Skeletal muscle cell (primary cell): ENCODE results near the gene LRRC51.
A peak's percentile ranks its signal among the peaks of the same experiment; 100 is the strongest.

ENCODE experiments used
- DNase-seq: peaks from one replicate; pipeline ENCODE4 v3.0.0-alpha.2; 2010; ENCODE audit warnings: low read depth
- H3K4me3 ChIP-seq: 2 replicates; pipeline ENCODE4 v1.5.1; 2011; ENCODE audit warnings: low read depth, mild to moderate bottlenecking, control low read depth, low read length, moderate library complexity

The LRRC51 gene

DNA sequence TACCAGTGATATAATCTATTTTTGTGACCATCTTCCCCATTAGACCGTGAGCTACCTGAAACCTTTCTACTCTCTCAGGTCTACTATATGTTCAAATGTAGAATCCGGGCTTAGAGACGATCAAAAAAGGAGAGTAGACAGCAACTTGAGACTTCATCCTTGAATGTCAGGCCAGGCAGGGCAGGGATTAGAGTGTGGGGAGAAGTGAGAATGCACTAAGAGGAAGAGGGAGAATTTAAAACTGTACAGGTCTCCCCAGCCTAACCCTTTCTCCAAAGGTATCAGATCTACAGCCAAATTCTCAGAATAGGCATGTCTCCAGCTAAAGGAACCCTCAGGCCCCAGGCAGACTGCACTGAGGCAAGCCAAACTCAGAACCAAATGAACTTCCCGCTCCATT lies 21.5 kb downstream of the LRRC51 start:
- H3K4me3 ChIP-seq, result peak overlapping the region; percentile 92
- no peak for DNase-seq

DNA sequence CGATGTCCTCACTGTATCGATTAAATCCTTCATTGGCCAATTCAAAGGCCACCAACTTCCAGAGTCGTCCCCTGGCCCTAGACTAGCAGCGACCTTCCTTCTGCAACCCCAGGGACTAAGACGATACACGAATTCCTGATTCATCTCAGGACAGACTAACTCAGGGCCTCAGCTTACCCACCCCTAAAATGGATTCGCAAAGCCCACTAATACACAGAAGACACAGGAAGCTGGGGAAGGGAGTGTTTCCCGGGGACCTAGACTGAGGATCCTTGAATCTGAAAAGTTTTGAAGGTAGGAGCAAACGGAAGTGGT lies 21.9 kb downstream of the LRRC51 start:
- peak overlapping the region; percentile 92 for H3K4me3 ChIP-seq
- no peak for DNase-seq

DNA sequence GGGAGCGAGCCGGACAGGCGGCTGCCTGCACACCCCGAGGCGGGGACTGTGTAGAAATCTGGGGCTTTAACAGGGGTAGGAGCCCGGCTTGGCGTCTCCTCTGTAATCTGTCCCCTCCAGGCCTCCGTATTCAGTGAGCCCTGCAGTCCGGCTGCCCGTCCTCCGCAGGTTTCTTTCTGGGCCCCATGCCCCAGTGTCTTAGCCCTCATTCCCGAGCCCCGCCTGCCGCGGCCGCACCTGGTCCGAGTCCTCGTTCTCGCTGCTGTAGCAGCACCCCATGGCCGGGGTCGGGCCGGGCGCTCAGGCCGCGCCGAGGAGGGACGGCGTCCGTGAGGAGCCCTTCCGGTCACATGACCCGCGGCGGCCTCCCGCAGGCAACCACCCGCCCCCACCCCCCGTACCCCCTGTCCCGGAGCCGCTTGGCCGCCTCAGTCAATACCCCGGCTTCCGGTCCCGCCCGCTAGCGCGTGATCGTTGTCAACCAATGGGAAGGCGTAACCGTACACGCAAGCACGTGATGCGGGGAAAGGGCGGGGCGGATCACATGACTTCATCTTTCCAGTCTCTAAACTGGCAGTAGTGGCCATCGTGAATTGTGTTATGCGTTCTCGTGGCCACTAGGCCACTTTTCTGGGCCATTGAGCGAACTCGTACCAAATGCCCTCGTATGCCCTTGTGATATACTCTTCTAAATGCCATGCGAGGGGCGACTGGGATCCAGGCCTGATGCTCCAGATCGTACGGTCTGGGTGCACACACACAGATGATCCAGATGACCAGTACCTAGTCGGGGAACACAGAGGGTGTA lies 22.5 kb downstream of the LRRC51 start, which contains the start of gene LAMTOR1:
TSS of gene LAMTOR1 (minus strand) at position 352 of the 808 bp plus-strand sequence. CDS start at position 279, 73 bp downstream.
- DNase-seq, result peak; percentile 98
- peak within 1 kb of the TSS; percentile 92 for H3K4me3 ChIP-seq

DNA sequence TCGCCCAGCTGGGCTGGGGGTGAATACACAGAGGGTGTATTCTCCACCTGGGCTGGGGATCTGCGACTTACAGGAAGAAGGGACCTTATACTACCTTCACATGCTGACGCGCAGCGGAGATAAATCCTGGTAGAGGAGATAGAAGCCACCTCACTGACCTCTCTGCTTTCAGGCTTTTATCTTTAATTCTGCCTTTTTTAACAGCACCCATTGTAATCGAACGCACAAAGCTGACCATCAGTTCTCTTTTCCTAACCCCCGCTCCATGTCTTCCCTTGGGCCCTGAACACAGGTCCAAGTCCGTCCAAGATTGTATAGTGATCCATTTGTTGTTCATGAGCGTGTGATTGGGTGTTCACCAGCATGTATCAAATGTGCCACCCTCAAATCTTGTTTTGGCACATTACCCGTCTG lies 23.1 kb downstream of the LRRC51 start:
- H3K4me3 ChIP-seq, result peak overlapping the region; percentile 37
- no peak for DNase-seq

DNA sequence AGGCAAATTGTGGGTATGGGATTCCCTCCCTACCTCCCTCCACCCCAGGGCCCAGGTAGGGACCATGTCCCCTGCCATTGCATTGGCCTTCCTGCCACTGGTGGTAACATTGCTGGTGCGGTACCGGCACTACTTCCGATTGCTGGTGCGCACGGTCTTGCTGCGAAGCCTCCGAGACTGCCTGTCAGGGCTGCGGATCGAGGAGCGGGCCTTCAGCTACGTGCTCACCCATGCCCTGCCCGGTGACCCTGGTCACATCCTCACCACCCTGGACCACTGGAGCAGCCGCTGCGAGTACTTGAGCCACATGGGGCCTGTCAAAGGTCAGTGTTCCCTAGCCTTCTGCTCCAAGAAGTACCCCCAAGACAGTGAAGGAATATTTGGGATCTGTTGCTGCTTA lies 25.2 kb downstream of the LRRC51 start, which contains the start of gene TOMT:
TSS of gene TOMT (plus strand) at position 37 of the 400 bp plus-strand sequence. CDS start at position 65, 28 bp downstream.
- no peak for DNase-seq
- H3K4me3 ChIP-seq, result no peak within 1 kb of the TSS

DNA sequence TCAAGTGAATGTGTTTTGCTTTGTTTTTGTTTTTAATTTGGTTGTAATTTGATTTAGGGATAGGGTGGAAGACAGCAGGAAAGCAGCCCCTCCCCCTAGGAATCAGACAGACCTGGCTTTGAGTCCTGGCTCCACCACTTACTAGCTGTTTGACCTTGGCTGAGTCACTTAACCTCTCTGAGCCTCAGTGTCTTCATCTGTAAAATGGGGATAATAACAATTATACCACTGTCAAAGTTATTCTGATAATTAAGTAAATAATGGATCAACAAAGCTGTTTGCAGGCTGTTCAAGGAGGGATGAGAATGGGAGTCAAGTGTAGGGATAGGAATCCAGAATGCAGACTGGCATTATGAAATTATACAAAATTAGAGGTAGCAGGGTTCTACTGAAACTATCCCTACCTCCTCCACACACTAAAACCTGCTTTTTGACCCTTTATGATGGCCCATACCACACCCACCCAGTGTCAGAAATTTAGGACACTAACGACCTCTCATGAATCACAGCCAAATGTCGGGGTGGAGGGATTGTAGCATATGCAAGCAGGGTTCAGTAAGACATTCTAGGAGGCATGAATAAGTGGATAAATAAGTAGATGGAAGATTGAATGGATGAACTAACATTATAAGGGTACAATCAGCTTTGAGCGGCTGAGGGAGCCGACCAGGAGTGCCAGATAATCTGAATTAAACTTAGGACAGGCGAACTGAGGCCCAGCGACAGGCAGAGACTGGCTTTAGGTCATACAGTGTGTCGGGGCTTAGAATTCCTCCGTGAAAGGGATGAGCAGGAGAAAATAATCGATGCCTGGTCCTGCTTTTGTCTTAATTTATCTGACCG lies 30.9 kb downstream of the LRRC51 start:
- DNase-seq, result no peak
- peak overlapping the region; percentile 62 for H3K4me3 ChIP-seq

DNA sequence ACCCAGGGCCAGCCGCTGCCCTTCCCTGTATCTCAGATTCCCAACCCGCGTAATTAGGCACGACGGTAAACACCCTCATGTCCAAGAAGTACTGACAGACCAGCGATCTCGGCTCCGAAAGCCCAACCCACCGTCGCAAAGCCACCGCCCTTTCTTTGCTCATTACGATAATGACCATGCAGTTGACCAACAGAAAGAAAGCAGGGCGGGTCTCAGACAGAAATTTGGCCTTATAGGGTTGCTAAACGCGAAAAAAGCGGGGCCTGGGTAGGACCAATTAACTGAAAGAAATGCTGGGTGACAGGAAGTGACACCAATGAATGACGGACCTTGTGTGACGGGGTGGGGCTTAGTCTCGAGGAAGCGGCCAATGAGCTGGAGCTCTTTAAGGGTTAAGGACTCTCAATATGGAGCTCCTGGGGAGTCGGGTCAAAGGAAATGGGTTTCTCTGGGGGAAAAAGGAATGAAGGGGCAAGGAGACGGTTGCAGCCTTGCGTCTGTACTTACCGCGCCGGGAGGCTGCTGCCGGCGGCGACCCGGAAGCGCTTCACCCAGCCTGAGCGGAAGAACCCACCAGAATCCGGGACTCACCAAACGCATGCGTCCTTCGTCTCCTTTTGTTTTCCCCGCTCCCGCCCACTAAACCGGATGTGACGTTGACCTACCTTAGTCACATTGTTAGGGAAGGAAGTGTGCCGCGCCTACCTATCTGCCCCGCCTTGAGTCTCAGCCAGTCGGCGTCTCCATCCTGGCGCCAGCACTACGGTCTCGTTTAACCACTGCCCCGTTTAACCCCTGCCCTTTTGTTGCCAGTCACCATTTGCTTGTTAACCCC lies 31.7 kb downstream of the LRRC51 start, which contains the start of gene ANAPC15:
TSS of gene ANAPC15 (minus strand) at position 553 of the 835 bp plus-strand sequence. CDS start 1,419 bp downstream, outside the sequence.
- DNase-seq, result peak; percentile 97
- H3K4me3 ChIP-seq, result peak within 1 kb of the TSS; percentile 62

DNA sequence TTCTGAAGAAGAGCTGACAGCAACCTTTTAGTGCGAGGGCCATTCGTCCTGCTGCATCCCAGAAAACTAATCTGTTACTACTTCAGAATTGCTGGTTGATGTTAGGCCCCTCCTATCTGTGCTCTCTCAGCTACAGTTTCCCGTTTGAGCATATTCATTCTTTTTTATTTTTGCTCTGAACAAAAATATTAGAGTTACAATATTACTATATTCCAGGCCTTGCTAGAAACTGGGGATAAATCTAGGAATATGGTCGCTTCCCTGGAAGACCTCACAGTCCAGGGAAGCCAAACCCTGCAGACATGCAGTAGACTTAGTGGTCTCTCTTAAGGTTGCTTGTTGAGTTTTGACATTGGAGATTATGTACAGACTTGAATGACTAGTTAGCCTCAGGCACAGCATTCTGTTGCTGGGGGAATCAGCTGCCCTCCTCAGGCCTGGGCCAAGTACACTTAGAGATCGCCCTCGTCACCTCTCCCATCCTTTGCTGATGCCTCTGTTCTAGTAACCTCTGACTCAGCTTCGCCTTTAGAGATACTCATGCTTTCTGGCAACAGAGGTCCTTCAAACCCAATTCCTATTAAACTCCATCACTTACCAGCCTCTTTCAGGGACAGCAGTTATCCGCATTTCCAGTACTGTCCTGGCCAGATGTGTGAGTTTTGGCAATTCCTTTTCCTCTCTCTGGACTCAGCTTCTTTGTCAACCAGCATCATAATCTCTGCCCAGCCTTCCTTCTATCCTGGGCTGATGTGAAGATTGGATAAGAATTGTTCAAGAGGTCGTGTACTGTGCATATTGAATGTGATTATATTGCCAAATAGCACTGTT lies 32.5 kb downstream of the LRRC51 start:
- no peak for DNase-seq
- H3K4me3 ChIP-seq, result peak overlapping the region; percentile 62

DNA sequence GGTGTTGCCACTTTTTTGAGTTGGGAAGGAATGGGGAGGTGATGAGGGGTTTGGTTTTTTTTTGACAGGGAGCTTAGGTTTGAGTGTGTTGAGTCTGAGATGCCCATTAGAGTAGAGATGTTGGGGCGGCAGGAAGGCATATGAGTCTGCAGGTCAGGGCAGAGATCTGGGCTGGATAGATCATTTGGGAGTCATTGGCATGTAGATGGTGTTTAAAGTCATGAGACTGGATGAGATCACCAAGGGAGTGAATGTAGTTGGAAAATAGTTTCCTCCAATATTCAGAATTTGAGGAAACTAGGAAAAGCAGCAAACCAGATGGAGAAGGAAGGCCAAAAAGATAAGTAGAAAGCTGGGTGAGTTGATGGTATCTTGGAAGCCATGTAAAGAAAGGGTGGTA lies 33.9 kb downstream of the LRRC51 start:
- no peak for DNase-seq

DNA sequence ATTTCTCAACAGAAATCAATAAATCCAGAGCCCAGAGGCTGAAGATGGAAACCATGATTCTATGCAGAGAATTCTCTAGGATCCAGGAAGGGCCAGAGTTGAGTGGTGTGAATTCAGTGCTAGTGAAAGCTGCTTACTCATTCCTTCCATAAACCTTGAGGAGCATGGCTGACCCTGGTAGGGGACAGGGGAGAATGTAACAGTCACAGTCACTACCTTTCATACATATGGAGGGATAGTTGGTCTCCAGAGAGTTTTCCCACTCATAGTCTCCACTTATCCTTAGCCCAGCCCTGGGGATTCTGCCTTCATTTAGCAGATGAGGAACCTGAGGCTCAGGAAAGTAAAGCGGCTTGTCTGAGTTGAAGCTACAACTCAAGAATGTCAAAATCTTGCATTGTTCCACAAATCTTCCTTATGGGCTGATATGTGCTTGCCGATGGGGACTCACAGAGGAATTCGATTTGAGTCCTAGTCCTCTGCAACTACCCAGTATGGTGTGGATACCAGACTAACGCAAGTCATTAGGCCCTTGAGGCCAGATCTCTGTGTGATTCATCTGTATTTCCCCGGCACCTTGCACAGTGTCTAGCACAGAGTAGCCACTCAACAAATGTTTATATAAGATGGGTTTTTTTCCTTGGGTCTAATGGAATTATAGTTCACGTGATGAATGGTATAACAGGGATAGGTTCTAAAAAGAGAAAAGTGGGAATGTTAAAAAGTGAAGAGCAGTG lies 35.5 kb downstream of the LRRC51 start:
- no peak overlapping the region for H3K4me3 ChIP-seq
- no peak for DNase-seq

More for the DNA sequence above, 33.9 kb downstream of the LRRC51 start:
- no peak overlapping the region for H3K4me3 ChIP-seq

DNA sequence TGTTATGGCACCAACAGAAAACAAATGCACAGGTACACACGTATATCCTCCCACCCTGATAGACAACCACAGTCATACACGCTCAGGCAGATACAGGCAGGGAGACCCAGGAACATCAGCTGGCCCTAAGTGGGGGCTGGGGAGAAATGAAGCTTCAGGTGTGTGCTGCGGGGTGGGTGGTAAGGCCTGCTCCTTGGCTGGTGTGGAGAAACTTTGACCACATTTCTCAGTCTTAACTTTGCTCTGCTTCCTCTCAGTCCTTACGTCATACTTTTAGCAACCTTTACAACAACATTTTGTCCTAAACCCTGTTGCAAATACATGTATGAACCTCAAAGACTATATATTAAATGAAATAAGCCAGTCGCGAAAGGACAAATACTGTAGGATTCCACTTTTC lies 38.5 kb downstream of the LRRC51 start:
- no peak overlapping the region for H3K4me3 ChIP-seq
- no peak for DNase-seq

DNA sequence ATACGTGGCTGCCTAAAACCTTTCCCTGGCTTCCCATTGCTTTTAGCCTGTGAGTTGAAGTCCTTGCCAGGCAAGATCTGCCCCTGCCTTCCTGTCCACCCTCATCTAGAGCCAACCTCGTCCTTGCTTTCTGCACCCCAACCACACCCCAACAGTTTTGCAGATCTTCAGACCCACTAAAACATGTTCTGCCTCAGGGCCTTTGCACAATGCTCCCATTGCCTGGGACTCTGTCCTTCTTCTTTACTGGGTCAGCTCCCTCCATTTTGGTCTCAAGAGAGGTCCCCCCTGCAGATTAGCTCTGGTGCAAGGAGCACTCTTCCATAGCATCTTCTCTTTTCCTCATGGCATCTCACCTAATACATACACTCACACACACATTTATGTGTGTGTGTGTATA lies 40.3 kb downstream of the LRRC51 start:
- no peak overlapping the region for H3K4me3 ChIP-seq
- DNase-seq, result no peak

DNA sequence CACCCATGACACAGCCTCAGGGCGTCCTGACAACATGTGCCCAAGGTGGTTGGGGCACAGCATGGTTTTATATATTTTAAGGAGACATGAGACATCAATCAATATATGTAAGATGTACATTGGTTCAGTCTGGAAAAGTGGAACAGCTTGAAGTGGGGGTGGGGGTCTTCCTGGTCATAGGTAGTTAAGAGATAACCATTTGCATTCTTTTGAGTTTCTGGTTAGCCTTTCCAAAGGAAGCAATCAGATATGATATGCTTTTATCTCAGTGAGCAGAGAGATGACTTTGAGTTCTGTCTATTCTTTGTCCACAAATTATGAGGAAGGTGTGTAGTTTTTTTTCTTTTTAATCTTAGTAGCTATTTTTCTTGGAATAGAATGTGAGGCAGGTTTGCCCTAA lies 42.0 kb downstream of the LRRC51 start:
- no peak for DNase-seq
- no peak overlapping the region for H3K4me3 ChIP-seq

DNA sequence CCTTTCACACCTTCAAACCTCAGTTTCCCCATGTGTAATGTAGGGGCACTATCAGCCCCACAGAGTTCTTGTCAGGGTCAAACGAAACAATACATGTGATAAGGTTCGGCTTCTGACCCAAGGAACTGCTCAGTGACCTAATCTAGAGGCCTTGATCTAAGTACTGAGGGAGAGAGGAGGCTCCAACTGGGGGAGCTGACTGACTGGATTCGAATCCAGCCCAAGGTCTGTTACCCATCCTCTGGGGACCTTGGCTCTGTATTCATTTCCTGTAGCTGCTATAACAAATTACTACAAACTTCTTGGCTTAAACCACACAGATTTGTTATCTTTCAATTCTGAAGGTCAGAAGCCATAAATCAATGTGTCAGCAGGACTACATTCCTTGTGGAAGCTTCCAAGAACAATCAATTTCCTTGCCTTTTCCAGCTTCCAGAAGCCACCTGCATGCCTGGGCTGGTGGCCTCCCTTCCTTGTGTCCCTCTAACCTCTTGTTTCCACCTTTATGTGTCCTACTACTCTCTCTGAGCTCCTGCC lies 42.5 kb downstream of the LRRC51 start:
- H3K4me3 ChIP-seq, result no peak overlapping the region
- no peak for DNase-seq

DNA sequence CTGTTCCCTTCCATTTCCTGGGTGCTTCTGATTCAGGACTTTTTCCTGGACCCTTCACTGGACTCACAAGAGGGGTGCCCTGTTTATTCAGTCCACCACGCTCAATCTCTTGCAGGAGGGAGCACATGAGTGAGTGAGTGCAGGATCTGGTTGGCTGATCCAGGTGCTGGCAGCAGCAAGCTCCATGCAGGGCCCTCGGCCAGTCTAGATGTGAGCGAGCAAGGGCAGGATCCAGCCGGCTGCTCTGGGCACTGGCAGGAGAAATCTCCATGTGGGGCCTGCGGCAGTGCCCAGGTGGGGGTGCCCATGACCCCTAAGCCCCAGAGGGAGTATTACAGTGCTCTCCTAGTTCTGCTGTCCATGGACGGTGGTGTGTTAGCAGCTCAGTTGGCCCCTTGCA lies 43.4 kb downstream of the LRRC51 start:
- no peak for DNase-seq

DNA sequence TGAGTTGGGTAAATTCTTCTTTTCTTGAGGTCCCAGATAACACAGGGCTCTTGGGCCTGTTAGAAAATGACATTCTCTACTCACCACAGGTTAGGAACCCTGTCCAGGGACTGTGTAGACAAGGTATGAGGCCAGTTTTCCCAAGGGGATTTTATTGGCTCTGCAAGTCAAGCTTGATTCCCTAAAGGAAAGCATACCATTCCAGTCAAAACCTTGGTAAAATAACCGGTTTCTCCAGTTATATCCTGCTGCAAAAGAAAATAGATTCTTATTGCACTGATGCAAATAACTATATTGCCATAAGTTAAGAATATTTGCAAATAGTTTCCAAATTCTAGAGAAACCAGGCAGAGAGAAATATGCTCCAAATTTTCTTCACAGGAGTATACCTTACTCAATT lies 45.3 kb downstream of the LRRC51 start:
- H3K4me3 ChIP-seq, result no peak overlapping the region
- DNase-seq, result no peak

More for the DNA sequence above, 43.4 kb downstream of the LRRC51 start:
- no peak overlapping the region for H3K4me3 ChIP-seq

DNA sequence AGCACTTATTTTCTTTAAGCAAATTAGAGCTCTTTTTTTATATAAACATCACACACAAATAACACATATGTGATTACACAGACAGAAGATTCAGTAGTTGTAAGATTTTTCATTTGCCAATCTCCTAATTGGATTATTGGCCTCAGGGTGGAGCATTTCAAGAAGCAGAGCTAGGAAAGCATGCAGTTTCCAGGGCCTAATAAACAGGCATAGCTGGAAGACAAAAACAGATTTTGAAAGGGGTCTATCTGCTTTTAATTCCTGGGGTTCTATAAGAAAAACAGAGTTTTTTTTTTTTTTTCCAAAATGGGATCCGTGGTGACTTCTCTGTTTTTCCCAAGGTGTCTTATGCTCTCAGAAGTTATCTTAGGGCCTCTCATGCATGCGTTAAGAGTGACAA lies 47.3 kb downstream of the LRRC51 start:
- H3K4me3 ChIP-seq, result no peak overlapping the region
- DNase-seq, result no peak

DNA sequence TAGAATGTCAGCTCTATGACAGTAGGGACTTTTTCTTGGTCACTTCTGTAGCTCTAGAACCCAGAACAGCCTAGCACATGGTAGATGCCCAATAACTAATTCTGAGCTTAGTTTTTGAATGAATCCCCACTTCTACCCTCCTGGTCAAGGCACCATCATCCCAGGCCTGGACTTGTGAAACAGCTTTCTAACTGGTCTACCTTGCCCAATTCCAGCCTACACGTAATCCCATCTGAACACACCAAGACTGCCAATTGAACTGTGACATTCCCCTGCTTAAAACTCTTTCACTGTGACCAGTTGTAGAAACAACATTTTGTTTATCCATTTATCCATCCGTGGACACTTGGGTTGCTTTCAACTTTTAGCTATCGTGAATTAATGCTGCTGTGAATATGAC lies 48.7 kb downstream of the LRRC51 start:
- DNase-seq, result no peak

More for the DNA sequence above, 48.7 kb downstream of the LRRC51 start:
- no peak overlapping the region for H3K4me3 ChIP-seq
